ENCODE results near the gene ZDHHC3.

The ZDHHC3 gene

DNA sequence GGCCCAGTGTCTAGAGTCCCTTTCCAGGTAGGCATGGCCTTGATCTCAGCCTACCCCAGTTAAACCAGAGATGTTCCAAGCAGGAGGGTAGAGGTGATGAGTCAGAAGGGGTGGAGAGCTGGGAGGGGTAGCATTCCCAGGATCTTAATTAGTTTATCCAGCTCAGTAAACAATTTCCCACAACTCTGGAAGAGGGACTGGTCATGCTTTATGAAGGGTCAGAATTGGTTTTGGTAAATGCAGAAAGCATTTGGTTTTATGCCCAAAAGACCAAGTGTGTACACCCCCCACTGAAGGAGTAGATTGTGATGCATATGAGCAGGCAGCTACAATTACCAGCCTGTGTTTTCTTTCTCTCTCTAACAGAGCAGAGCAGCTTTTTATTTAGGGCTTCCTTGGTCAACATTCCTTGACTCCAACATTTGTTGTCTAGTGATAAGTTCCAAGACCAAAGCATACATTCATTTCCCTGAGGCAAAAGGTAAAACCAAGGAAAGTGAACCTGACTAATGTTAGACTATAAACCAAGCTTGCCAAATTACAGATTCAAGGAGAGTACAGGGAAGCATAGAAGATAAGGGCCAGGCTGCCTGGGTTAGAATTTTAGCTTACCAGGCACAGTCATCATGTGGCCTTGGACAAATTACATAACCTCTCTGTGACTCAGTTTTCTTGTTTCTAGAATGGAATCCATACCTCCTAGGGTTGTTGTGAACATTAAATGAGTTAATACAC, 17.7 kb upstream of the ZDHHC3 start:
- DNase-seq = no peak
- TF ChIP-seq, protein P1, sequence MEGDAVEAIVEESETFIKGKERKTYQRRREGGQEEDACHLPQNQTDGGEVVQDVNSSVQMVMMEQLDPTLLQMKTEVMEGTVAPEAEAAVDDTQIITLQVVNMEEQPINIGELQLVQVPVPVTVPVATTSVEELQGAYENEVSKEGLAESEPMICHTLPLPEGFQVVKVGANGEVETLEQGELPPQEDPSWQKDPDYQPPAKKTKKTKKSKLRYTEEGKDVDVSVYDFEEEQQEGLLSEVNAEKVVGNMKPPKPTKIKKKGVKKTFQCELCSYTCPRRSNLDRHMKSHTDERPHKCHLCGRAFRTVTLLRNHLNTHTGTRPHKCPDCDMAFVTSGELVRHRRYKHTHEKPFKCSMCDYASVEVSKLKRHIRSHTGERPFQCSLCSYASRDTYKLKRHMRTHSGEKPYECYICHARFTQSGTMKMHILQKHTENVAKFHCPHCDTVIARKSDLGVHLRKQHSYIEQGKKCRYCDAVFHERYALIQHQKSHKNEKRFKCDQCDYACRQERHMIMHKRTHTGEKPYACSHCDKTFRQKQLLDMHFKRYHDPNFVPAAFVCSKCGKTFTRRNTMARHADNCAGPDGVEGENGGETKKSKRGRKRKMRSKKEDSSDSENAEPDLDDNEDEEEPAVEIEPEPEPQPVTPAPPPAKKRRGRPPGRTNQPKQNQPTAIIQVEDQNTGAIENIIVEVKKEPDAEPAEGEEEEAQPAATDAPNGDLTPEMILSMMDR (IDR thresholded peaks at IDR 0.05; ENCODE audit: low read depth, low read length) = no peak
- Histone ChIP-seq H3K4me3 (ENCODE audit: low read depth, low read length) (no peak overlapping the region), H3K36me3 (peaks cover 11% of the 10 kb centered on the region), H3K4me1 (peaks cover 25% of the 10 kb centered on the region), H3K9me3 (no peaks in the 10 kb centered on the region), H3K27me3 (no peaks in the 10 kb centered on the region)

DNA sequence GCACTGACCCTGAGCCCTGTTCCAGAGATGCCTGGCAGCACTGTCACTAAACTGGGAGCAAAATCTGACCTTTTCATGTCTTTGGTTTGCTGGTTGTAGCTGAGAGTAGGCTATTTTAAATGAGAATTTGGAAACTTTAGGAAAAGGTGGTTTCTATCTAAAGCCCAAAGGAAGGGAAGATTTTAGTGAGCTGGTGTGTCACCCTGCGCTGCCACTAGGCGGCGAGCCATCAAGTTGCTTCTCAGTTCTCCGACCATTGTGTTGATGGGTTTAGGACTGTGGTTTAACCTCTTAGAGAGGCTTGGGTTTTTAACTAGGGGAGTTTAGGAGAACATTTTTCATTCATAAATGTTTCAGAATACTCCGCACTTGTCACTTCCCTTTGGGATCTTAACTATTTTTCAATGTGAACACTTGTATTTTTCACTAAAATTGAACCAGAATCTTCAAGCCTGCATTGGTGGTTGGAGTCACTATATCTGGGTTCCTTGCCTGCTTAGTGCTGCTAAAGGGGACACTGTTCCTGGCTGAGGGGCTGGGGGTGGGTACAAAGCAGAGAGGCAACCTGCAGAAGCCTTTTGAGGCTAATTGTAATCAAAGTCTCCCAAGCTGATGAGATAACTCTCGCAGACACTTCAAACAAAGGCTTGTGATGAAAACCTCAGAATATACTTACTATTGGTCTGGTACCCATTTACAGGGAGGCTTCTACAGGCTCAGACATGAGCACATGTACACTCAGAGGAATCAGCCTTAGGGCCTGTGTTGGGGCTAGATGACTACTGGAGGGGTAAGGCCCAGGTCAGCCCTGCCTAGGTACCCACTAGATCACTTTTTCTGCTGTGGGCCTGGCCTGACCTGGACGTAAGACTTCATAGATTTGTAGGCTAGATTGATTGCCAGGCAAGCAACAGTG, 16.8 kb upstream of the ZDHHC3 start:
- Histone ChIP-seq H3K4me3 (ENCODE audit: low read depth, low read length) (no peak overlapping the region), H3K36me3 (peaks cover 11% of the 10 kb centered on the region), H3K9me3 (no peaks in the 10 kb centered on the region), H3K27me3 (no peaks in the 10 kb centered on the region), H3K4me1 (peaks cover 25% of the 10 kb centered on the region)
- peak; percentile 31 for DNase-seq
- TF ChIP-seq, protein P1 (IDR thresholded peaks at IDR 0.05; ENCODE audit: low read depth, low read length) = peak; percentile 61

DNA sequence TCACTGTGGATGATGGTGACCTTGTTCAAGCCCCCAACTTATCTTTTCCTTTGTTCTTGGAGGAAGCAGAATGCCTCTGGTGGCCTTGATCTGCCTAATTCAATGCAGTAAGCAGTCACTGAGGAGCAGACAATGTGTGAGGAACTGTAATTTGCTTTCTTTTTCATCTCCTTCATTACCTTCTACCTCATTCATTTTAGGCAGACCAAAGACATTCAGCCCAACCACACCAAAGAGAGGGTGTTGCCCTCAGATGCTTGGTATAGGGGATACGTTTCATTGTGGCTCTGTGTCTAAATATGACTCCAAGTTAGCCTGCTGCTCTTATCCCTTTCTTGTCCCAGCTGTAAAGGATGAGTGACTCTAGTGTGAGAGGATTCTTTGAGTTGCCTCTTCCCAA, 15.4 kb upstream of the ZDHHC3 start:
- peaks cover 3% of the 10 kb centered on the region for H3K36me3 ChIP-seq
- H3K4me3 ChIP-seq (ENCODE audit: low read depth, low read length) = no peak overlapping the region
- H3K9me3 ChIP-seq = no peaks in the 10 kb centered on the region

DNA sequence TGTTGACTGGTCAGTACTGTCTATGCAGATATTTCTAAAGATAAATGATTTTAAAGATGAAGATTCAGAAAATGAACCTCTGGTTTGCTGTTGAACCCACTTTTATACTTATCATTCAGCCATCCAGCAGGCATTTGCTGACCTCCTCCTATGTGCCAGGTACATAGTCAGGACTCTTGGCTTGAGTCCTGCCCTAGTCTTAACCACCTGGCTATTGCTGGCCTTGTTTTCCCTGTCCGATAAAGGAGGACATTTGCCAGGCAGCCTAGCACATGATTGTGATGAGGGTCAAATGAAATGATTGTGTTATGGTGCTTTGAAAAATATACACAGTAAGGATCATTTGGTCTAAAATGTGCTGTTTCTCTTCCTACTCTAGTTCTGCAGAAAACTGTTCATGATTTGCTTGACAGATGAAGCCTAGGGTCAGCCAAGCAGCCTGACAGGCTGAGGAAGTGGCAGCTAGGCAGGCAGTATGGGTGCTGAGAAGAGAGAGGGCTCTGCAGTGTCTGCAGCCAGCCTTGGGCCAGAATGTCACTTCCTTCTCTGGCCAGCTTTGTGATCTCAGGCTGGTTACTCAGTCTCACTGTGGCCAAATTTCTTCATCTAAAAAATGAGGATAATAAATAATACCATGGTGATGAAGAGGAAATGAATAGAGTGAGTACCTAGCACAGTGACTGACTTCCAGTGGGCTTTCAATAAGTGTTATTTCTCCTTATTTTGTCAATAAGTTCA, 13.8 kb upstream of the ZDHHC3 start:
- Histone ChIP-seq H3K36me3 (peaks cover 3% of the 10 kb centered on the region; the same call in 1 of the 2 replicates), H3K4me3 (ENCODE audit: low read depth, low read length) (no peak overlapping the region), H3K4me1 (peaks cover 7% of the 10 kb centered on the region), H3K9me3 (no peaks in the 10 kb centered on the region), H3K27me3 (no peaks in the 10 kb centered on the region)
- TF ChIP-seq, protein P1 (IDR thresholded peaks at IDR 0.05; ENCODE audit: low read depth, low read length) = no peak
- DNase-seq = no peak

More for the DNA sequence above, 15.4 kb upstream of the ZDHHC3 start:
- TF ChIP-seq, protein P1 (IDR thresholded peaks at IDR 0.05; ENCODE audit: low read depth, low read length) = no peak
- DNase-seq = no peak
- H3K4me1 ChIP-seq = peaks cover 18% of the 10 kb centered on the region
- no peaks in the 10 kb centered on the region for H3K27me3 ChIP-seq

DNA sequence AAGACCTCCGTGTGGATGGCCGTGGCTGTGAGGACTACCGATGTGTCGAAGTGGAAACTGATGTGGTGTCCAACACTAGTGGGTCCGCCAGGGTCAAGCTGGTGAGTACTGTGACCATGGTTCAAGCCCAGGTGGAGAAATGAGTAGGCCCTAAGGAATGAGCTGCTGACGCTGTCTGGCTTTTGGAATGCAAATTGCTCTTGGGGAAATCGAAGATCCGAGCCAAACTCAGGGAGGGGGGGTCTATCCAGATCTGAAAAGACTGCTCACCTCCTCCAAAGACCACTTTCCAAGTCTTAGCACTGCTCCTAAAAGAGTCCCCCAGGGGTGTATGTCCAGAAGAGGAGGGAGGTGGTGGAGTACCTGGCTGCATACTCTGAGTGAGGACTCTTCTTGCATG, 13.2 kb upstream of the ZDHHC3 start:
- H3K4me3 ChIP-seq (ENCODE audit: low read depth, low read length) = no peak overlapping the region
- DNase-seq = no peak
- peaks cover 3% of the 10 kb centered on the region; the same call in 1 of the 2 replicates for H3K36me3 ChIP-seq
- H3K9me3 ChIP-seq = no peaks in the 10 kb centered on the region
- TF ChIP-seq, protein P1 (IDR thresholded peaks at IDR 0.05; ENCODE audit: low read depth, low read length) = no peak
- H3K4me1 ChIP-seq = peaks cover 7% of the 10 kb centered on the region
- H3K27me3 ChIP-seq = no peaks in the 10 kb centered on the region
